Measurements from ENCODE around the gene ANAPC4. TPM values are rescaled to one million over a fixed set of nuclear protein-coding genes. Genes with fewer than 3 reads are reported as not detected.

Gene ANAPC4
- total and polyA plus RNA-seq, 8 donors, result 23.6 to 68.8 (median 64.0) TPM

GRCh38 chr4:25448379-25449109, 71.5 kb downstream of the ANAPC4 start:
- no peaks in the 10 kb centered on the region for H3K36me3 ChIP-seq
- peak; percentile 26 for ATAC-seq
- H3K27me3 ChIP-seq, result no peaks in the 10 kb centered on the region
- no peaks in the 10 kb centered on the region for H3K4me1 ChIP-seq
- DNase-seq, result peak in 2 of 4 donors; percentile 31 to 32
- TF ChIP-seq CTCF (IDR thresholded peaks at IDR 0.05), result no peak
- H3K4me3 ChIP-seq, result no peak overlapping the region
- no peaks in the 10 kb centered on the region for H3K9me3 ChIP-seq
- peak overlapping the region; percentile 29 to 77 for H3K27ac ChIP-seq
- intact Hi-C loops (cut with DNase I), result no loop called here

DNA sequence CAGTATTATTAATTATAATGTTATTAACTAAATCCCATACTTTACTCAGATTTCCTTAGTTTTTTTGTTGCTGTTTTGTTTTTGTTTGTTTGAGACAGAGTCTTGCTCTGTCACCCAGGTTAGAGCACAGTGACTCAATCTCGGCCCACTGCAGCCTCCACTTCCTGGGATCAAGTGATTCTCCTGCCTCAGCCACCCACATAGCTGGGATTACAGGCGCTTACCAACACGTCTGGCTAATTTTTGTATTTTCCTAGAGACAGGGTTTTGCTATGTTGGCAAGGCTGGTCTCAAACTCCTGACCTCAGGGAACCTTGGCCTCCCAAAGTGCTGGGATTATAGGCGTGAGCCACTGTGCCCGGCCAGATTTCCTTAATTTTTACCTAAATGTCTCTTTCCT, 72.2 kb downstream of the ANAPC4 start:
- H3K9me3 ChIP-seq, result no peaks in the 10 kb centered on the region
- DNase-seq, result no peak
- H3K27ac ChIP-seq, result peak overlapping the region; percentile 6 to 77
- no peak overlapping the region for H3K4me3 ChIP-seq
- H3K4me1 ChIP-seq, result no peaks in the 10 kb centered on the region
- peak; percentile 20 for ATAC-seq
- intact Hi-C loops (cut with DNase I), result no loop called here
- no peak for TF ChIP-seq CTCF (IDR thresholded peaks at IDR 0.05)
- no peaks in the 10 kb centered on the region for H3K27me3 ChIP-seq
- H3K36me3 ChIP-seq, result no peaks in the 10 kb centered on the region

DNA sequence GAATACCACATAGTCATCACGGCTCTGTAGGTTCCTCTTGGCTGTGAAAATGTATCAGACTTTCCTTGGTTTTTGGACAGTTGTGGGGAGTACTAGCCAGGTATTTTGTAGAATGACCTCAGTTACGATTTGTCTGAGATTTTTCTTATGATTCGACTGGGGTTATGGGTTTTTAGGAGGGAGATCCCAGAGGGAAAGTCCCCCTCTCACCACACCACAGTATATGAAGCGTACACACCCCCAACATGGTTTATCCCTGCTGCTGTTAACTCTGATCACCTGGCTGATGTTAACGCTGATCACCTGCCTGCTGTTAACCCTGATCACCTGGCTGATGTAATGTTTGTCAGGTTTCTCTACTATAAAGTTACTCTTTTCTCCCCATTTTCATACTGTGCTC, 72.6 kb downstream of the ANAPC4 start:
- intact Hi-C loops (cut with DNase I), result no loop called here
- ATAC-seq, result no peak

GRCh38 chr4:25450491-25450901, 73.4 kb downstream of the ANAPC4 start:
- Histone ChIP-seq H3K27ac (no peak overlapping the region), H3K9me3 (no peaks in the 10 kb centered on the region), H3K4me1 (no peaks in the 10 kb centered on the region), H3K36me3 (no peaks in the 10 kb centered on the region), H3K4me3 (no peak overlapping the region), H3K27me3 (no peaks in the 10 kb centered on the region)
- ATAC-seq (no peak), DNase-seq (no peak)
- TF ChIP-seq CTCF (IDR thresholded peaks at IDR 0.05), result no peak
- intact Hi-C loops (cut with DNase I), result no loop called here

More for the DNA sequence above, 72.6 kb downstream of the ANAPC4 start:
- Histone ChIP-seq H3K36me3 (no peaks in the 10 kb centered on the region), H3K27me3 (no peaks in the 10 kb centered on the region), H3K27ac (peak overlapping the region; percentile 6 to 77), H3K9me3 (no peaks in the 10 kb centered on the region), H3K4me1 (no peaks in the 10 kb centered on the region), H3K4me3 (no peak overlapping the region)
- DNase-seq, result no peak
- TF ChIP-seq CTCF (IDR thresholded peaks at IDR 0.05), result no peak

GRCh38 chr4:25451676-25452075, 74.6 kb downstream of the ANAPC4 start:
- H3K27me3 ChIP-seq, result no peaks in the 10 kb centered on the region
- no peaks in the 10 kb centered on the region for H3K4me1 ChIP-seq
- H3K9me3 ChIP-seq, result no peaks in the 10 kb centered on the region
- H3K27ac ChIP-seq, result no peak overlapping the region
- no peak for DNase-seq
- H3K4me3 ChIP-seq, result no peak overlapping the region
- no peak for TF ChIP-seq CTCF (IDR thresholded peaks at IDR 0.05)
- ATAC-seq, result no peak
- intact Hi-C loops (cut with DNase I), result no loop called here
- H3K36me3 ChIP-seq, result no peaks in the 10 kb centered on the region
